HAP-1 (cell line): ENCODE data around the gene PFDN4.

Experiments used
- DNase-seq, 2 experiments: peaks; one replicate each; pipeline ENCODE4 v3.0.0-alpha.2; 2016 to 2020; ENCODE audit warnings: low spot score in 2 of 2
- H3K27me3 ChIP-seq: fragments of 250-450 bp; sonication (Bioruptor Pico); 2 replicates; pipeline ENCODE4 v1.5.1; 2020; ENCODE audit warnings: low read depth, mild to moderate bottlenecking, moderate library complexity
- H3K36me3 ChIP-seq: fragments of 250-450 bp; sonication (Bioruptor Pico); replicated peaks from 2 replicates; pipeline ENCODE4 v1.5.1; 2020; ENCODE audit warnings: mild to moderate bottlenecking
- H3K4me1 ChIP-seq: fragments of 250-450 bp; sonication (Bioruptor Pico); 2 replicates; pipeline ENCODE4 v1.5.1; 2020; ENCODE audit warnings: mild to moderate bottlenecking
- H3K4me3 ChIP-seq: fragments of 250-450 bp; sonication (Bioruptor Pico); 2 replicates; pipeline ENCODE4 v1.5.1; 2020; ENCODE audit warnings: mild to moderate bottlenecking, moderate library complexity
- H3K9me3 ChIP-seq: fragments of 250-450 bp; sonication (Bioruptor Pico); 2 replicates; pipeline ENCODE4 v1.5.1; 2020; ENCODE audit warnings: mild to moderate bottlenecking, moderate library complexity
- in situ Hi-C: fragments of 300-500 bp; cut with MboI; formaldehyde crosslinking; loops from 3 replicates; pipeline ENCODE4 v1.14.3; 2020; ENCODE audit warnings: low sequenced_read_pairs, inconsistent platforms, mixed read lengths

Gene PFDN4

DNA sequence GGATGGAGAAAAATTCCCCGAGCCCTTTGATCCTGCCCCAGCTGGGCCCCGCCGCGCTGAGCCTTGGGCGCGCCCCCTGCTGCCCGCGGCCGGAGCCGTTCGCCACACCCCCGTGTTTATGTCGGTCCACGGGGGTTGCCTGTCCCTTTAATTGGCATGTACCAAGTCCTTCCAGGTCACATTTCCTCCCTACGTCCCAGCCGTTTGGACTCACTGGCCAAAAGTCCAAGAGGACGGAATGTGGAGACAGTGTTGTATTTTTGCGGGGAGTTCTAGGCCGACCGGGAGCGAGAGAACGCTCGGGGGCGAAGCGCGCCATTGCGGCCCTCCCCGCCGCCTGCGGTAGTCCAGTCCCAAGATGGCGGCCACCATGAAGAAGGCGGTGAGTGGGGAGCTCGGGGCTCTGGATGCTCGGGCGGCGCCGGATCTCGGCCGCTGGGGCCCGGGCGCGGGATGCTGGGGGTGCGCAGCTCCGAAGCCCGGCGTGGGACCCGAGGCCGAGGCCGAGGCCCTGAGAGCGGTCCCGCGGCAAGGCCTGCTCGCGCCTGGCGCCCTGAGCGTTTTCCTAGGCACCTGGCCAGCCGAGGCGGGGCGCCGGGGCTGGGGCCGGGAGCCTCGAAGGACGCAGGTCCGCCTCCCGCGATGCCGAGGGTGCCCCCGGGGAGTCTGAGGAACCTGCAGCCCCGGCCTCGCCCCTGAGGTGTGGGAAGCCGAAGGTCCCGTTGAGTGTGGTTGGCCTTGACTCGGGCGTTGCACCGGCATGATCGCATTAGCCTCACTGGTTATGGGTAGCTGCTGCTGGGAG is at the start of gene PFDN4:
Gene PFDN4, plus strand, starts transcription at position 345 of the 805 bp plus-strand sequence. Its CDS starts 14 bp downstream, at position 359.
- Histone ChIP-seq H3K27me3 (no peaks in the 10 kb centered on the region), H3K36me3 (peaks cover 3% of the 10 kb centered on the region), H3K9me3 (no peaks in the 10 kb centered on the region), H3K4me3 (peak within 1 kb of the TSS; percentile 74), H3K4me1 (peaks cover 7% of the 10 kb centered on the region)
- peak; percentile 79 to 89 for DNase-seq
- in situ Hi-C loops = loop anchor here (25.0 kb wide), 1 partner anchor 646 kb away; no protein-coding TSS in a partner anchor

GRCh38 chr20:54158226-54158625 is 49.7 kb upstream of the PFDN4 start:
- Histone ChIP-seq H3K36me3 (no peaks in the 10 kb centered on the region), H3K4me3 (no peak overlapping the region)

GRCh38 chr20:54158856-54159418 is 49.0 kb upstream of the PFDN4 start:
- in situ Hi-C loops = no loop called here
- H3K4me3 ChIP-seq = no peak overlapping the region
- H3K27me3 ChIP-seq = peaks cover 25% of the 10 kb centered on the region
- DNase-seq = no peak
- H3K4me1 ChIP-seq = no peaks in the 10 kb centered on the region
- no peaks in the 10 kb centered on the region for H3K36me3 ChIP-seq
- H3K9me3 ChIP-seq = no peaks in the 10 kb centered on the region

More at GRCh38 chr20:54158226-54158625, 49.7 kb upstream of the PFDN4 start:
- in situ Hi-C loops = no loop called here
- no peak for DNase-seq
- Histone ChIP-seq H3K4me1 (no peaks in the 10 kb centered on the region), H3K9me3 (no peaks in the 10 kb centered on the region), H3K27me3 (peaks cover 22% of the 10 kb centered on the region)

GRCh38 chr20:54160065-54161007 is 47.6 kb upstream of the PFDN4 start:
- DNase-seq = no peak
- Histone ChIP-seq H3K27me3 (peaks cover 25% of the 10 kb centered on the region), H3K36me3 (no peaks in the 10 kb centered on the region), H3K4me1 (no peaks in the 10 kb centered on the region), H3K9me3 (no peaks in the 10 kb centered on the region), H3K4me3 (no peak overlapping the region)
- in situ Hi-C loops = no loop called here

DNA sequence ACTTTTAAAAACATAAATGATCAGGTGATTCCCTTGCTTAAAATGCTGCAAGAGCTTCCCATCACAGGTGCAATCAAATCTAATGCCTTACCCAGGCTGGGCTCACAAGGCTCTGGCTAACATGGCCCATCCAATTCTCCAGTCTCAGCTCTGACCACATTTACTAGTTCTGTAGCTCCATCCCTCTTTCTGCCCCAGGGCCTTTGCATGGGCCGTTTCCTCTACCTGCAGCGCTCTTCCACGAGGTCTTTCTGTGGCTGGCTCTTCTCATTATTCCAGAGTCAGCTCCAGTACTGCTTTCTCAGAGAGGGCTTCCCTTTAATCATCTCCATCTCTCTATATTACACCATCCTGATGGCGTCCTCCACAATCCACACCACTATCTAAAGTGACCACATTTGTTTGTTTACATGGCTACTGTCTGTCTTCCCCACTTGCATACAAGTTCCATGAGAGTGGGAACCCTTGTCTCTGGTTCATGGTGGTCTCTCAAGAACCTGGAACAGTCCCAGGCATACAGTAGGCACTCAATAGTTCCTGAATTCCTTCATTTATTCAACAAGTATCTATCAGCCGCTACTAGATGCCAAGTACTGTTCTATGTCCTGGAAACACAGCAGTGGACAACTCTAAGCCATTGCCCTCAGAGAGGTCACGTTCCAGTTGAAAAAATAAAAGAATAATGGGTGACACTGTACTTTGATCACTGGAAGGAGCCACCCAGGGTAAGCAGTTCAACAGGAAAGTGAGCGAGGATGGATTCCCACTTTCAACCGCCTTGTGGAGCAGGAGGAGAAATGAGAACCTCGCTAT is 46.7 kb upstream of the PFDN4 start:
- Histone ChIP-seq H3K27me3 (peaks cover 26% of the 10 kb centered on the region), H3K36me3 (no peaks in the 10 kb centered on the region)

GRCh38 chr20:54161821-54162149 is 46.1 kb upstream of the PFDN4 start:
- in situ Hi-C loops = no loop called here
- H3K36me3 ChIP-seq = no peaks in the 10 kb centered on the region
- H3K27me3 ChIP-seq = peaks cover 26% of the 10 kb centered on the region
- no peak for DNase-seq
- H3K9me3 ChIP-seq = no peaks in the 10 kb centered on the region
- no peaks in the 10 kb centered on the region for H3K4me1 ChIP-seq
- H3K4me3 ChIP-seq = no peak overlapping the region

More for the DNA sequence above, 46.7 kb upstream of the PFDN4 start:
- H3K9me3 ChIP-seq = no peaks in the 10 kb centered on the region
- no peak overlapping the region for H3K4me3 ChIP-seq
- in situ Hi-C loops = no loop called here
- no peaks in the 10 kb centered on the region for H3K4me1 ChIP-seq
- DNase-seq = no peak

- in situ Hi-C loops = no loop called here
- no peak overlapping the region for H3K4me3 ChIP-seq
- peaks cover 29% of the 10 kb centered on the region for H3K27me3 ChIP-seq
- DNase-seq = no peak
- no peaks in the 10 kb centered on the region for H3K4me1 ChIP-seq
- H3K36me3 ChIP-seq = no peaks in the 10 kb centered on the region
- H3K9me3 ChIP-seq = no peaks in the 10 kb centered on the region
Measured at GRCh38 chr20:54162378-54163009, 45.4 kb upstream of the PFDN4 start.

DNA sequence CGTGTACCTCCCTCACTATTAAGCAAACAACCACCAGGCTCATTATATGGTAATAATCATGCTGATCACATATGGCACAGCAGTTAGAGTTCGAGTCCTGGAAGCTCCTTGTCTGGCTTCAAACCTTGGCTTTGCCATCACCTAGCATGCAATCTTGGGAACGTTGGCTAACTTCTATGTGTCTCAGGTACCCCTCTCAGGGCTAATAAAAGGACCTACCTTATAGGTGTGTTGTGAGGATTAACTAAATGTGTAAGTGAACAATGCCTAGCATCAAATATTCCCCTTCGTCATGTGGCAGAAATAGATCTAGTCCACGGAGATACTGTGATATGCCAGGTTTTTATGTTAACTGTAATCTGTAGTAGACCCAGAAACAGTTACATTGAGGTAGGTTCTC is 44.5 kb upstream of the PFDN4 start:
- Histone ChIP-seq H3K4me1 (no peaks in the 10 kb centered on the region), H3K4me3 (no peak overlapping the region), H3K9me3 (no peaks in the 10 kb centered on the region), H3K36me3 (no peaks in the 10 kb centered on the region), H3K27me3 (peaks cover 23% of the 10 kb centered on the region)
- DNase-seq = no peak
- in situ Hi-C loops = no loop called here

GRCh38 chr20:54165014-54165413 is 42.9 kb upstream of the PFDN4 start:
- Histone ChIP-seq H3K4me1 (no peaks in the 10 kb centered on the region), H3K27me3 (peaks cover 30% of the 10 kb centered on the region)

DNA sequence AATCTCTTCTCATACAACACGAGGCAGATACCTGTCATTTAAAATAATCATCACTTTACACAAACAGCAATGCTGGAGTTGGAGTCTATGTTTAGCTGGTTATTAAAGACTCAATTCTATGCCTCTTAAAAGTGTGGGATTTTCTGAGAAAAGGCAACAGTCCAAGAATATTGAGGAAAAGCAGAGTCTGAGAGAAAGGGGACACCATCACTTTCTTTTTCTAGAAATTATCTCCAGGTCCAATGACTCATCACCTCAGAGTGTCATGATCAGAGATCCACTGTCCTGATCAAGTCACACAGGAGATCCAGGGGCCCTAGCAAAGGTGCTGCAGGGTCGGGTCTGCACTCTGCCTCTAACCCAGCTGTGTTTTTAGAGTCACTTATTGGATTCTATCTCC is 42.1 kb upstream of the PFDN4 start:
- no peaks in the 10 kb centered on the region for H3K9me3 ChIP-seq
- in situ Hi-C loops = no loop called here
- no peak overlapping the region for H3K4me3 ChIP-seq
- no peaks in the 10 kb centered on the region for H3K36me3 ChIP-seq
- peaks cover 38% of the 10 kb centered on the region for H3K27me3 ChIP-seq
- H3K4me1 ChIP-seq = no peaks in the 10 kb centered on the region
- no peak for DNase-seq

More at GRCh38 chr20:54165014-54165413, 42.9 kb upstream of the PFDN4 start:
- in situ Hi-C loops = no loop called here
- Histone ChIP-seq H3K36me3 (no peaks in the 10 kb centered on the region), H3K9me3 (no peaks in the 10 kb centered on the region), H3K4me3 (no peak overlapping the region)
- DNase-seq = no peak

DNA sequence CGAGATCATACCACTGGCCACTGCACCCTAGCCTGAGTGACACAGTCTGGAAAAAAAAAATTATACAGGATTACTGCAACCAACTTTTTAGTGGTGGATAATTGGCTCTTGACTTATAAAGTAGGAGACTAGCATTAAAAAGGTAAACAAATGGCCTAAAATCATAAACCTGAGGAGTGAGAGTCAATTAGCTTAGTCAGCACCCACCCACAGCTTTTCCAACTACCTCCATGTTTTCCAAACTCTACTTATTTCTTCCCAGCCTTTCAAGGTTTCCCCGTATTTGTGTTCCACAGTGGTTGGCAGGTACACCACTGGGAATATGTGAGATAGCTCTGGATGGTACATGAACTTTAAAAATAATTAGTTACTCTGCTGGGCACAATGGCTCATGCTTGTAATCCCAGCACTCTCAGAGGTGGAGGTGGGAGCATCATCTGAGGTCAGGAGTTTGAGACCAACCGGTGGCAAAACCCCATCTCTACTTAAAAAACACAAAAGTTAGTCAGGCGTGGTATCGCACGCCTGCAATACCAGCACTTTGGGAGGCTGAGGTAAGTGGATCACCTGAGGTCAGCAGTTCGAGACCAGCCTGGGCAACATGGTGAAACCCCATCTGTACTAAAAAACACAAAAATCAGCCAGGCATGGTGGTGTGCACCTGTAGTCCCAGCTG is 40.8 kb upstream of the PFDN4 start:
- Histone ChIP-seq H3K4me3 (no peak overlapping the region), H3K4me1 (no peaks in the 10 kb centered on the region), H3K36me3 (no peaks in the 10 kb centered on the region), H3K9me3 (no peaks in the 10 kb centered on the region), H3K27me3 (peaks cover 49% of the 10 kb centered on the region)
- no peak for DNase-seq
- in situ Hi-C loops = no loop called here
